ENCODE data around the gene TXNDC17. TPM values are rescaled to one million over a fixed set of nuclear protein-coding genes. Genes with fewer than 3 reads are reported as not detected.
A peak's percentile ranks its signal among the peaks of the same experiment; 100 is the strongest.

The TXNDC17 gene
- total and polyA plus RNA-seq, 2 of the 13 experiments (the other 11 are each of a cell fraction or from before 2014, with no cell fraction given): 188 to 266 TPM

DNA sequence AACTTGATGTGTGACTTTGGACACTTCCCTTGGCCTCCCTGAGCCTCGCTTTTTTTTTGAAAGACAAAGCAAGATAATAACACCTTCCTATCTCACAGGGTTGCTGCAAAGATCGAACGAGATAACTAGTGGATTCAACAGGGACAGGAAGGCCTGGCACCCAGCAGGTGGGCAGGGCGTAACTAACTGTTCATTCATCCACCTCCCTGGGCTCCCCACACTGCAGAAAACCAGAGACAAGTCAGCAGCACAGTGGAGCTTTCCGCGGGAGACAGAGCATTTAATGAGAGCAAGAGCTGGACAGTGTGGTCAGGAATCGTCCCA lies 43.6 kb downstream of the TXNDC17 start (continued):
- TF ChIP-seq, protein P1, sequence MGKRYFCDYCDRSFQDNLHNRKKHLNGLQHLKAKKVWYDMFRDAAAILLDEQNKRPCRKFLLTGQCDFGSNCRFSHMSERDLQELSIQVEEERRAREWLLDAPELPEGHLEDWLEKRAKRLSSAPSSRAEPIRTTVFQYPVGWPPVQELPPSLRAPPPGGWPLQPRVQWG (CRISPR knock-in tag; IDR thresholded peaks at IDR 0.05; ENCODE audit: borderline replicate concordance, low read depth): no peak
- TF ChIP-seq GPN1 (CRISPR knock-in tag; IDR thresholded peaks at IDR 0.05; ENCODE audit: borderline replicate concordance) (no peak), ZIK1 (CRISPR knock-in tag; IDR thresholded peaks at IDR 0.05; ENCODE audit: borderline replicate concordance, low read depth) (no peak), CCDC6 (CRISPR knock-in tag; IDR thresholded peaks at IDR 0.05) (0 out of 2 replicates have a peak, but pooled peaks have one; percentile 51), HNF4A (CRISPR knock-in tag; IDR thresholded peaks at IDR 0.05) (0 out of 2 replicates have a peak, but pooled peaks have one; percentile 7), MTA3 (CRISPR knock-in tag; IDR thresholded peaks at IDR 0.05) (no peak), ZNF891 (CRISPR knock-in tag; IDR thresholded peaks at IDR 0.05) (no peak), FOXK1 (CRISPR knock-in tag; IDR thresholded peaks at IDR 0.05; ENCODE audit: borderline replicate concordance, low read depth) (no peak), ZNF691 (CRISPR knock-in tag; IDR thresholded peaks at IDR 0.05; ENCODE audit: borderline replicate concordance, low read depth) (peak; percentile 64; the same call in 1 of the 2 replicates), ZC3H4 (CRISPR knock-in tag; IDR thresholded peaks at IDR 0.05; ENCODE audit: borderline replicate concordance) (no peak), PITX1 (CRISPR knock-in tag; IDR thresholded peaks at IDR 0.05) (no peak), MAX (IDR thresholded peaks at IDR 0.05) (0 out of 2 replicates have a peak, but pooled peaks have one; percentile 13), ISL2 (CRISPR knock-in tag; IDR thresholded peaks at IDR 0.05) (no peak), RBFOX2 (IDR thresholded peaks at IDR 0.05; ENCODE audit: low read depth, low read length) (no peak)
- TF ChIP-seq, protein P2, sequence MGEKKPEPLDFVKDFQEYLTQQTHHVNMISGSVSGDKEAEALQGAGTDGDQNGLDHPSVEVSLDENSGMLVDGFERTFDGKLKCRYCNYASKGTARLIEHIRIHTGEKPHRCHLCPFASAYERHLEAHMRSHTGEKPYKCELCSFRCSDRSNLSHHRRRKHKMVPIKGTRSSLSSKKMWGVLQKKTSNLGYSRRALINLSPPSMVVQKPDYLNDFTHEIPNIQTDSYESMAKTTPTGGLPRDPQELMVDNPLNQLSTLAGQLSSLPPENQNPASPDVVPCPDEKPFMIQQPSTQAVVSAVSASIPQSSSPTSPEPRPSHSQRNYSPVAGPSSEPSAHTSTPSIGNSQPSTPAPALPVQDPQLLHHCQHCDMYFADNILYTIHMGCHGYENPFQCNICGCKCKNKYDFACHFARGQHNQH (CRISPR knock-in tag; IDR thresholded peaks at IDR 0.05): 0 out of 2 replicates have a peak, but pooled peaks have one; percentile 8
- TF ChIP-seq, protein P3, sequence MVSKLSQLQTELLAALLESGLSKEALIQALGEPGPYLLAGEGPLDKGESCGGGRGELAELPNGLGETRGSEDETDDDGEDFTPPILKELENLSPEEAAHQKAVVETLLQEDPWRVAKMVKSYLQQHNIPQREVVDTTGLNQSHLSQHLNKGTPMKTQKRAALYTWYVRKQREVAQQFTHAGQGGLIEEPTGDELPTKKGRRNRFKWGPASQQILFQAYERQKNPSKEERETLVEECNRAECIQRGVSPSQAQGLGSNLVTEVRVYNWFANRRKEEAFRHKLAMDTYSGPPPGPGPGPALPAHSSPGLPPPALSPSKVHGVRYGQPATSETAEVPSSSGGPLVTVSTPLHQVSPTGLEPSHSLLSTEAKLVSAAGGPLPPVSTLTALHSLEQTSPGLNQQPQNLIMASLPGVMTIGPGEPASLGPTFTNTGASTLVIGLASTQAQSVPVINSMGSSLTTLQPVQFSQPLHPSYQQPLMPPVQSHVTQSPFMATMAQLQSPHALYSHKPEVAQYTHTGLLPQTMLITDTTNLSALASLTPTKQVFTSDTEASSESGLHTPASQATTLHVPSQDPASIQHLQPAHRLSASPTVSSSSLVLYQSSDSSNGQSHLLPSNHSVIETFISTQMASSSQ (IDR thresholded peaks at IDR 0.05; ENCODE audit: low read depth): no peak
- TF ChIP-seq, protein P3 (CRISPR knock-in tag; IDR thresholded peaks at IDR 0.05; ENCODE audit: borderline replicate concordance): no peak

All from HepG2 (cell line).